NCI-H1436 (cell line): ENCODE results near the gene RAMP2.
"Not testable (repeated sequence)": the region's sequence is repeated elsewhere in the genome, so short reads cannot be mapped to it uniquely, and the experiment has no call there.

Experiments used
- DNase-seq: peaks from one replicate; lab custom pipeline; 2025; lab: John Stamatoyannopoulos, UW

Gene RAMP2, protein sequence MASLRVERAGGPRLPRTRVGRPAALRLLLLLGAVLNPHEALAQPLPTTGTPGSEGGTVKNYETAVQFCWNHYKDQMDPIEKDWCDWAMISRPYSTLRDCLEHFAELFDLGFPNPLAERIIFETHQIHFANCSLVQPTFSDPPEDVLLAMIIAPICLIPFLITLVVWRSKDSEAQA

GRCh38 chr17:42760652-42761581 is at the start of gene RAMP2:
Gene RAMP2, plus strand, starts transcription at chr17:42761227. Its CDS starts 35 bp downstream, at chr17:42761262.
- DNase-seq, result peak; percentile 39

GRCh38 chr17:42720996-42721583 is 39.9 kb upstream of the RAMP2 start:
- DNase-seq, result peak; percentile 80

- DNase-seq, result no peak
These were observed 37.4 kb upstream of the RAMP2 start for GRCh38 chr17:42723636-42724035.

DNA sequence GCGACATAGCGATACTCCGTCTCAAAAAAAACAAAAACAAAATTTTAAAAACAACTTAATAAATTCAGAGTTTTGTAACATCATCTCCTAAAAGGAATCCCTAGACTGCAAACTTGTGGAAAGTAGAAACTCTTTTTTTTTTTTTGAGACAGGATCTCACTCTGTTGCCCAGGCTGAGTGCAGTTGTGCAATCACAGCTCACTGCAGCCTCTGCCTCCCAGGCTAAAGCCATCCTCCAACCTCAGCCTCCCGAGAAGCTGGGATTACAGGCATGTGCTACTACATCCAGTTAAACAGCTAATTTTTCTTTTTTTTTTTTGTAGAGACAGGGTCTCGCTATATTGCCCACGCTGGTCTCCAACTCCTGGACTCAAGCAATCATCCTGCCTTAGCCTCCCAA is 35.9 kb upstream of the RAMP2 start:
- no peak for DNase-seq

- DNase-seq, result no peak
These were observed 20.3 kb upstream of the RAMP2 start for GRCh38 chr17:42740699-42741098.

DNA sequence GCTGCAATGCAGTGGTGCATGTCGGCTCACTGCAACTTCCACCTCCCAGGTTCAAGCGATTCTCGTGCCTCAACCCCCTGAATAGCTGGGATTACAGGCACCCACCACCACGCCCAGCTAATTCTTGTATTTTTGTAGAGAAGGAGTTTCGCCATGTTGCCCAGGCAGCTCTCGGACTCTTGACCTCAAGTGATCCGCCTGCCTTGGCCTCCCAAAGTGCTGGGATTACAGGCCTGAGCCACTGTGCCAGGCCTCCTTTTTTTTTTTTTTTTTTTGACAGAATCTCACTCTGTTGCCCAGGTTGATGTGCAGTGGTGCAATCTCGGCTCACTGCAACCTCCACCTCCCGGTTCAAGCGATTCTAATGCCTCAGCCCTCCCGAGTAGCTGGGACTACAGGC is 18.1 kb upstream of the RAMP2 start:
- DNase-seq, result not testable (repeated sequence)

DNA sequence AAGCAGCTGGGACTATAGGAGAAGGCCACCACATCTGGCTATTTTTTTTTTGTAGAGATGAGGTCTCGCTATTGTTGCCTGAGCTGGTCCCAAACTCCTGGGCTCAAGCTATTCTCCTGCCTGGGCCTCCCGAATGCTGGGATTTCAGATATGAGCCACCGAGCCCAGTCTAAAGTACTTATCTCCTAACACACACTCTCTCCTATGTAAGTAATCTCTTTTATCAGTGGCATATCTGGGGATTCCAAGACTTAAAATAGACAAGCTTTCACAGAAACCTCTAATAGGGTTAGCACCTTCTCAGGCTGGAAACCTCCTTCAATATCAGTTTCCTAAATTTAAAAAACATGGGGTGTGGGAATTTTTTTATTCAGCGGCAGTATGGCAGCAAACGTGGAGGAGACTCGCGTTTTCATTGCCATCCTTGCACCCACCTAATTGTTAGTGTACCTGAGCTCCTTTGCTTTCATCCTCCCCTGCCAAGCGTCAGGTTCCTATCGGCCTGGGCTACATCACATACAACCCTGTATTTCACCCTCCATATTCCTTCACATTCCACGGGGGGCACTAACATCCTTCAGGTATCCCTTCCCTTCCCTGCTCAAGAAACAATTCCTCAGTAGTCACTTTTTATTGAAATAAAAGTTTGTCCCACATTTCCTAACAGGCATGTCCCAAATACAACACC is 17.3 kb upstream of the RAMP2 start:
- DNase-seq, result no peak

GRCh38 chr17:42744283-42744805 is 16.7 kb upstream of the RAMP2 start:
- peak; percentile 85 for DNase-seq

DNA sequence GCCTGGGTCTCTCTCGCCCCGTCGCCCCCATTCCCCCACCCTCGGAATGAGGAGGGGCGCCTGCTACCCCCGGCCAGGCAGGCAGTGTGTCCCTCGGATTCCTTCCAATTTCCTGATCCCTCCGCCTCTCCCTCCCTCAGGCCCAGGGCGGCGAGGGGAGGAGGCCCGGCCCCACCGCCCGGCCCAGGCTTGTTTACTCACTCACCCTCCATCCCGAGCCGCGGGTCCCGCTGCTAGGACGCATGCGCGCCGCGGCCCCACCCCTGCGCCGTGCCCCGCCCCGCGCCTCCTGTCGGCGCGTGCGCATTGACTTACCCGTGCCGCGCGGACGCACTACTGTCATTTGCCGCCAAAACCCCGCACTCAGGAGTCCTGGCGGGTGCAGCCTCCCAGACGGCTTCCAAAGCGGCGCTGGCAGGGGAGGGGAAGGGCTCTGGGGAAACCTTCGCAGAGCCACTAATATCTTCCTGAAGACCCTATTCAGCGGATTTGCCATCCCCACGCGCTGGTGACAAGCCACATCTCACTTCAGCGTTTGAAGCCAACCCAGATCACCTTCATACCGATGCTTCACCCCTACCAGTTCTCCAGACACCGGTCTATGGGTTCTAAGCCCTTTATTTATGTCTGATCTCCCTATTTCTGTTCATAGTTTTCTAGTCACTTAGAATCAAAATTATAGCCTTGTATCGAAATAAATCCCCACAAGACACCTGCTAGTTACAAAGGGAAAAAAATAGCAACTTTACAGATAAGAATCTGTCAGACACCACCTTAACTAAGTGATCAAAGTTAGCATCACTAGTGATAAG is 16.0 kb upstream of the RAMP2 start, which contains the start of gene EZH1:
Gene EZH1, minus strand, starts transcription at position 235 of the 812 bp plus-strand sequence. CDS start 16,099 bp downstream, outside the sequence.
- DNase-seq, result peak; percentile 98

DNA sequence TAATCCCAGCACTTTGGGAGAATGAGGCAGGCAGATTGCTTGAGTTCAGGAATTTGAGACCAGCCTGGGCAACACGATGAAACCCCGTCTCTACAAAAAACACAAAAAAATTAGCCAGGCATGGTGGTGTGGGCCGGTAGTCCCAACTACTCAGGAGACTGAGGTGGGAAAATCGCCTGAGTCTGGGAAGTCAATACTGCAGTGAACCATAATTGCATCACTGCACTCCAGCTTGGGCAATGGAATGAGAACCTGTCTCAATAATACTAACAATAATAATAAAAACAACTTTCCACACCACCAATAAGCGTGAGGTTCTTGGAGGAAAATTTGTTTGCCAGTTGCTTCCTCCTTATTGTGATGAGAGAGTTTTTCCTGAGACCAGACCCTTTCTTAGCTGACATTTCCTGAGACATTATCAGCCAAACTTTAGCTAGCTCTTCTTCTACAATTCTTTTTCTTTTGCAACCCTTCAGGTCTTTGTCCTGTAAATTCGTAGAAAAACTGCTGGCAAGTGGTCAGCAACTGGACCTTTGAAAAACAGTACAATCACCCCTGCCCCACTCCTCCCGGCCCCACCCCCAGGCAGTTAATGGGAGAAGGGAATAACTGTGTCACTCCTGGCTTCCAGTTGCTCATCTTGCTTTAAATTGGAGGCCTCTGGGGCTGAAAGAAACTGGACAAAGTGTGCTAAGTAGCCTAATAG is 12.7 kb upstream of the RAMP2 start:
- no peak for DNase-seq

- no peak for DNase-seq
These were observed 11.9 kb upstream of the RAMP2 start for GRCh38 chr17:42748908-42749798.

GRCh38 chr17:42750739-42751344 is 10.2 kb upstream of the RAMP2 start:
- DNase-seq, result no peak

DNA sequence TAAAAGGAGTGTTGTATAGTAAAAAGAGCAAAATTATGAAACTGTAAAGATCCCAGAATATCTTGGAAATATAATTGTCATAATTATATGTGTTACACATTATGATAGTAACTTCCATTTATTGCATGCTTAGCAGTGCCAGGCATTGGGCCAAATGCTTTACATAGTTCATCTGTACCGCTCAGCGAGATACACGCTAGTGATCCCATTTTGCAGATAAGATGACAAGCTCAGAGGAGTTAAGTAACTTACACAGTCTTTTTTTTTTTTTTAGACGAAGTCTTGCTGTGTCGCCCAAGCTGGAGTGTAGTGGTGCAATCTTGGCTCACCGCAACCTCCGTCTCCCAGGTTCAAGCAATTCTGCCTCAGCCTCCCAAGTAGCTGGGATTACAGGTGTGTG is 9.4 kb upstream of the RAMP2 start:
- DNase-seq, result no peak

DNA sequence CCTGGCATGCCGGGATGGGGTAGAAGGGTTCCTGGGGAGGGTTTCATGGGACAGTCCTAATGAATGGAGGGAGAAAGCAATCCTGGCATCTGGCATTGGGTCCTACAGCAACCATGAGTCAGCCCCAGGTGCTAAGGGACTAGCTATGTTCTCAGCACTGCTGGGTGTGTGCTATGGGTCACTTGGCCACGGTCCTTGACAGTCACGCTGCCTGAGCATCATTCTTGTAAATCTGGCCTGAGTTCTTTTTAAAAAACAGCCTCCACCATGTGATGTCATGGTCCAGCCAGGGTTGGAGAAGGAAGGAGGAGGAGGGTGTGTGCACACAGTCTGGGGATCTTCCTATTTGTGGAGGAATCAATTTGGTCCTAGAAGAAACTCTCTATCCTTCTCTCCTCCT is 6.2 kb upstream of the RAMP2 start:
- DNase-seq, result no peak

DNA sequence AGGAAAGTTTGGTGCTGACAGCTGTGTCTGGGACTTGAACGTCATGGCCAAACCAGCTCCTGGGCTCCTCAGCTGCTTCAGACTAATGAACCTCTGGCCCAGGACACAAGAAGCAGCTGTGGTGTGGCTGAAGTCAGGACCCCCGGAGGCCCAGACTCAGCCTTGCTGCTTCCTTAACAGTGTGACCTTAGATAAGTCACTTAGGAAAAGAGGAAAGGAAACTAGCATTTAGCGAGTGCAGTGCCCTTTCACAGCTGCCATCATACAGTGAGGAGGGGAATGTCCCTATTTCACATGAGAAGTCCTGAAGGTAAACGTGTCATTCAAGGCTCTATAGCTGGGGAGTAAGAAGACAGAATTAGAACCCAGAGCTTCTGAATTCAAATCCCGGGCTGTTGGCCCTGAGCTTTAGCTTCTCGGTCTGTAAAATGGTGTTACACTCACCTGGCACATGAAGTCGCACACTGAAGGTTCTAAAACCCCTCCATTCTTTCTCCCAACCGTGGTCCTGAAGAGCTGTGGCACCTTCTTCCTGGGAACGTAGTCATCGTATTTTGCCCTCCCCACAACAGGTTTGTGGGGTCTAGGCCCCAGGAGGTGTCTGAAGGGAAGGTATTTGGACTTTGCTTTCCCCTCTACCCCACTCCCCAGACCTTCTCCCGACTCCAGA is 910 bp upstream of the RAMP2 start:
- no peak for DNase-seq

- DNase-seq, result no peak
These were observed 611 bp downstream of the RAMP2 start for GRCh38 chr17:42761638-42762037.

DNA sequence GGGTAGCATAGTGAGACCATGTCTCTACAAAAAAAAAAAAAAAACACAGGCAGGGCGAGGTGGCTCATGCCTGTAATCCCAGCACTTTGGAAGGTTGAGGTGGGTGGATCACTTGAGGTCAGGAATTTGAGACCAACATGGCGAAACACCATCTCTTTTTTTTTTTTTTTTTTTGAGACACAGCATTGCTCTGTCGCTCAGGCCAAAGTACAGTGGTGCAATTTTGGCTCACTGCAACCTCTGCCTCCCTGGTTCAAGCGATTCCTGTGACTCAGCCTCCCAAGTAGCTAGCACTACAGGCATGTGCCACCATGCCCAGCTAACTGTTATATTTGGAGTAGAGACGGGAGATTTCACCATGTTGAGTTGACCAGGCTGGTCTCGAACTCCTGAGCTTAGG is 5.1 kb downstream of the RAMP2 start:
- DNase-seq, result no peak

DNA sequence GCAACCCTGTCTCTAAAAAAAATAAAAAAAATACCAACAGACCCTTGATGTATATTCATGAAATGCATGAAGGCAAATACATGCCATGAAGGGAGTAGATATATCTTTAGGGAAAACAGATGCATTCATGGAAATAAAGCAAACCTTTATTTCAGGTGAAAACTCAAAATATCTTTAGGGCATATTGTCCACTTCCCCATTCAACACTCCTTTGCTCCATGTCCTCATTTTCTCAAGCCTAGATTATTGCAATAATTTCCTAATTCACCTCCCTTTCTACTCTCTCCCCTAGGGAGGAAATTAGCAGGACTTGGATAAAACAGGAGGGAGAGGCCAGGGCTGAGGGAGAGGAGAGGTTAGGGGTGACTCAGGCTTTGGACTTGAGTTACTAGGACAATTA is 6.5 kb downstream of the RAMP2 start:
- DNase-seq, result no peak
